WTC11 (cell line): ENCODE measurements around the gene LENG1. TPM values are rescaled to one million over a fixed set of nuclear protein-coding genes. Genes with fewer than 3 reads are reported as not detected.

Experiments
- ATAC-seq: fragments of 200-7000 bp; cut with Tn5 transposase; 2 replicates; pipeline ENCODE4 v1.10.0; 2021; ENCODE audit warnings: mild to moderate bottlenecking, moderate library complexity
- CTCF ChIA-PET: fragments of 300-600 bp; sonication (Branson Sonifier 250); formaldehyde crosslinking; loops from one replicate; lab custom pipeline; 2021; ENCODE audit warnings: antibody characterized with exemption; lab: Charles Lee
- POLR2A ChIA-PET: fragments of 350-600 bp; sonication (Branson Sonifier 250); formaldehyde crosslinking; loops from one replicate; lab custom pipeline; 2021; ENCODE audit warnings: antibody characterized with exemption; lab: Charles Lee
- DNase-seq: peaks from one replicate; pipeline ENCODE4 v3.0.0; 2021; ENCODE audit warnings: low spot score
- H3K27ac Mint-ChIP-seq: 2 replicates; pipeline ENCODE4 v1.8.0; 2021; ENCODE audit warnings: mixed read lengths
- H3K27me3 Mint-ChIP-seq: 2 replicates; pipeline ENCODE4 v1.8.0; 2021; ENCODE audit warnings: low read depth, mild to moderate bottlenecking, moderate library complexity, mixed read lengths
- H3K36me3 Mint-ChIP-seq: 2 replicates; pipeline ENCODE4 v1.8.0; 2021; ENCODE audit warnings: mixed read lengths
- H3K4me1 Mint-ChIP-seq: 2 replicates; pipeline ENCODE4 v1.8.0; 2022; ENCODE audit warnings: mixed read lengths
- H3K4me3 Mint-ChIP-seq: 2 replicates; pipeline ENCODE4 v1.8.0; 2021; ENCODE audit warnings: mild to moderate bottlenecking, moderate library complexity, mixed read lengths
- H3K9me3 Mint-ChIP-seq: 2 replicates; pipeline ENCODE4 v1.8.0; 2021; ENCODE audit warnings: mixed read lengths
- AFF4 ChIP-seq: sonication (generic); formaldehyde crosslinking; IDR thresholded peaks from 2 replicates; pipeline ENCODE4 v1.8.1; 2023; ENCODE audit warnings: mild to moderate bottlenecking, missing genetic modification reagents, borderline replicate concordance
- AR ChIP-seq: fragments of 250-450 bp; sonication (Bioruptor Pico); IDR thresholded peaks from 2 replicates; pipeline ENCODE4 v1.9.0; 2021; ENCODE audit warnings: mild to moderate bottlenecking
- ARID4B ChIP-seq: sonication (generic); formaldehyde crosslinking; IDR thresholded peaks from 2 replicates; pipeline ENCODE4 v1.8.0; 2023; ENCODE audit warnings: missing genetic modification reagents, mild to moderate bottlenecking, borderline replicate concordance
- CREB1 ChIP-seq: sonication (generic); formaldehyde crosslinking; IDR thresholded peaks from 2 replicates; pipeline ENCODE4 v1.8.0; 2023; ENCODE audit warnings: mild to moderate bottlenecking, missing genetic modification reagents
- IRF2 ChIP-seq: sonication (generic); formaldehyde crosslinking; IDR thresholded peaks from 2 replicates; pipeline ENCODE4 v1.8.0; 2022; ENCODE audit warnings: low read depth, missing genetic modification reagents, borderline replicate concordance
- KAT7 ChIP-seq: sonication (generic); formaldehyde crosslinking; IDR thresholded peaks from 2 replicates; pipeline ENCODE4 v1.8.1; 2023; ENCODE audit warnings: missing genetic modification reagents, mild to moderate bottlenecking, borderline replicate concordance
- NFATC4 ChIP-seq: fragments of 250-450 bp; sonication (Bioruptor Pico); IDR thresholded peaks from 2 replicates; pipeline ENCODE4 v1.9.0; 2021; ENCODE audit warnings: mild to moderate bottlenecking
- OVOL2 ChIP-seq: fragments of 250-450 bp; sonication (Bioruptor Pico); IDR thresholded peaks from 2 replicates; pipeline ENCODE4 v1.9.0; 2021; ENCODE audit warnings: mild to moderate bottlenecking, borderline replicate concordance
- SMAD3 ChIP-seq: sonication (generic); formaldehyde crosslinking; IDR thresholded peaks from 2 replicates; pipeline ENCODE4 v1.8.0; 2022; ENCODE audit warnings: missing genetic modification reagents, mild to moderate bottlenecking, borderline replicate concordance
- SMAD4 ChIP-seq: sonication (generic); formaldehyde crosslinking; IDR thresholded peaks from 2 replicates; pipeline ENCODE4 v1.8.0; 2022; ENCODE audit warnings: mild to moderate bottlenecking, missing genetic modification reagents
- STAT6 ChIP-seq: sonication (generic); formaldehyde crosslinking; conservative IDR thresholded peaks from 2 replicates; pipeline ENCODE4 v1.8.1; 2023; ENCODE audit warnings: mild to moderate bottlenecking, low read depth, missing genetic modification reagents, moderate library complexity
- TP53 ChIP-seq: sonication (generic); formaldehyde crosslinking; IDR thresholded peaks from 2 replicates; pipeline ENCODE4 v1.8.1; 2023; ENCODE audit warnings: mild to moderate bottlenecking, missing genetic modification reagents
- ZNF138 ChIP-seq: sonication (generic); formaldehyde crosslinking; conservative IDR thresholded peaks from 2 replicates; pipeline ENCODE4 v1.8.1; 2022; ENCODE audit warnings: mild to moderate bottlenecking, moderate library complexity, missing genetic modification reagents
- ZNF317 ChIP-seq: sonication (generic); formaldehyde crosslinking; IDR thresholded peaks from 2 replicates; pipeline ENCODE4 v1.8.1; 2023; ENCODE audit warnings: low read depth, mild to moderate bottlenecking, moderate library complexity, missing genetic modification reagents, borderline replicate concordance
- ZNF423 ChIP-seq: fragments of 250-450 bp; sonication (Bioruptor Pico); IDR thresholded peaks from 2 replicates; pipeline ENCODE4 v2.1.2; 2022; ENCODE audit warnings: mild to moderate bottlenecking, moderate library complexity
- total RNA-seq: library from RNA; stranded (reverse); gene quantifications from 3 replicates; pipeline ENCODE4 v1.2.3, GENCODE V29; 2021
- TF ChIP-seq, protein P1 (sequence below): sonication (generic); formaldehyde crosslinking; IDR thresholded peaks from 2 replicates; pipeline ENCODE4 v1.8.1; 2023; ENCODE audit warnings: mild to moderate bottlenecking, missing genetic modification reagents
- TF ChIP-seq, protein P2 (sequence below): sonication (generic); formaldehyde crosslinking; IDR thresholded peaks from 2 replicates; pipeline ENCODE4 v1.8.1; 2022; ENCODE audit warnings: missing genetic modification reagents, borderline replicate concordance
- TF ChIP-seq, protein P3 (sequence below): sonication (generic); formaldehyde crosslinking; IDR thresholded peaks from 2 replicates; pipeline ENCODE4 v1.8.1; 2023; ENCODE audit warnings: mild to moderate bottlenecking, missing genetic modification reagents, moderate library complexity

LENG1 gene
- total RNA-seq, 1 experiment from 2014 or later, result 4.9 TPM

DNA sequence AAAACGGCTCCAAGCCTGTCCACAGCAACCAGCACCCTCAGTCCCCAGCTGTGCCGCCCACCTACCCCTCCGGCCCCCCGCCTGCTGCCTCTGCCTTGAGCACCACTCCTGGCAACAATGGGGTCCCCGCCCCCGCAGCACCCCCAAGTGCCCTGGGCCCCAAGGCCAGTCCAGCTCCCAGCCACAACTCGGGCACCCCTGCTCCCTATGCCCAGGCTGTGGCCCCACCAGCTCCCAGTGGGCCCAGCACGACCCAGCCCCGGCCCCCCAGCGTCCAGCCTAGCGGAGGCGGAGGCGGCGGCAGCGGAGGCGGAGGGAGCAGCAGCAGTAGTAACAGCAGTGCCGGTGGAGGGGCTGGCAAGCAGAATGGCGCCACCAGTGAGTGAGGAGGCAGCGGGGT is 11.4 kb downstream of the LENG1 start (continued):
- TF ChIP-seq ARID4B (CRISPR knock-in tag) (no peak), ZNF317 (CRISPR knock-in tag) (no peak), NFATC4 (CRISPR knock-in tag) (no peak), ZNF423 (CRISPR knock-in tag) (no peak), CREB1 (CRISPR knock-in tag) (no peak), OVOL2 (CRISPR knock-in tag) (no peak), AR (CRISPR knock-in tag) (no peak), KAT7 (no peak), TP53 (CRISPR knock-in tag) (no peak), ZNF138 (CRISPR knock-in tag) (no peak), SMAD3 (CRISPR knock-in tag) (no peak)
- TF ChIP-seq, protein P1, sequence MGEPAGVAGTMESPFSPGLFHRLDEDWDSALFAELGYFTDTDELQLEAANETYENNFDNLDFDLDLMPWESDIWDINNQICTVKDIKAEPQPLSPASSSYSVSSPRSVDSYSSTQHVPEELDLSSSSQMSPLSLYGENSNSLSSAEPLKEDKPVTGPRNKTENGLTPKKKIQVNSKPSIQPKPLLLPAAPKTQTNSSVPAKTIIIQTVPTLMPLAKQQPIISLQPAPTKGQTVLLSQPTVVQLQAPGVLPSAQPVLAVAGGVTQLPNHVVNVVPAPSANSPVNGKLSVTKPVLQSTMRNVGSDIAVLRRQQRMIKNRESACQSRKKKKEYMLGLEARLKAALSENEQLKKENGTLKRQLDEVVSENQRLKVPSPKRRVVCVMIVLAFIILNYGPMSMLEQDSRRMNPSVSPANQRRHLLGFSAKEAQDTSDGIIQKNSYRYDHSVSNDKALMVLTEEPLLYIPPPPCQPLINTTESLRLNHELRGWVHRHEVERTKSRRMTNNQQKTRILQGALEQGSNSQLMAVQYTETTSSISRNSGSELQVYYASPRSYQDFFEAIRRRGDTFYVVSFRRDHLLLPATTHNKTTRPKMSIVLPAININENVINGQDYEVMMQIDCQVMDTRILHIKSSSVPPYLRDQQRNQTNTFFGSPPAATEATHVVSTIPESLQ, result no peak

DNA sequence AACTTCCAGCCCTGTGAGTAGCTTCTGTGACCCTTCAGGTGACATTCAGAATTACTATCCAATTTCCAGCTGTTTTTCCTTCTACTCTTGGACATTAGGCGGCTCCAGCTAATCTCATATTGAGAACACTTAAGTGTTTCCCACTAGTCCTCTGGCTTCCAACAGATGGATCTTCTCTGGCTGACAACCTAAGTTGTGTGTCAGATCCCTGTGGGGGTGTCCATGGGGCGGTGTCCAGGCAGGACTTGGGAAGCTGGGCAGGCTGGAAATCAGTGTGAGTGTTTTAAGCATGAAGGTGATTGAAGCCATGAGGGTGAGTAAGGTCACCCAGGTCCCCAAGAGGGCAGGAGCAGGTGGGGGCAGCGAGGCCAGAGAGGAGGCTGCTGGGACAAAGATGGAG is 11.8 kb downstream of the LENG1 start:
- Mint-ChIP-seq H3K36me3 (peaks cover 85% of the 10 kb centered on the region), H3K4me1 (no peaks in the 10 kb centered on the region), H3K4me3 (no peak overlapping the region), H3K9me3 (no peaks in the 10 kb centered on the region), H3K27ac (no peak overlapping the region), H3K27me3 (no peaks in the 10 kb centered on the region; the same call in 1 of the 2 replicates)
- no peak for ATAC-seq
- POLR2A ChIA-PET, result interaction anchor here (1.4 kb wide), 1 partner anchor 8 kb away, joined by 3 read pairs; no protein-coding TSS in a partner anchor
- DNase-seq, result no peak
- CTCF ChIA-PET, result no interaction called here
- TF ChIP-seq IRF2 (CRISPR knock-in tag) (no peak), SMAD4 (CRISPR knock-in tag) (no peak), AFF4 (CRISPR knock-in tag) (no peak), STAT6 (CRISPR knock-in tag) (no peak), OVOL2 (CRISPR knock-in tag) (no peak), NFATC4 (CRISPR knock-in tag) (no peak)
- TF ChIP-seq, protein P2, sequence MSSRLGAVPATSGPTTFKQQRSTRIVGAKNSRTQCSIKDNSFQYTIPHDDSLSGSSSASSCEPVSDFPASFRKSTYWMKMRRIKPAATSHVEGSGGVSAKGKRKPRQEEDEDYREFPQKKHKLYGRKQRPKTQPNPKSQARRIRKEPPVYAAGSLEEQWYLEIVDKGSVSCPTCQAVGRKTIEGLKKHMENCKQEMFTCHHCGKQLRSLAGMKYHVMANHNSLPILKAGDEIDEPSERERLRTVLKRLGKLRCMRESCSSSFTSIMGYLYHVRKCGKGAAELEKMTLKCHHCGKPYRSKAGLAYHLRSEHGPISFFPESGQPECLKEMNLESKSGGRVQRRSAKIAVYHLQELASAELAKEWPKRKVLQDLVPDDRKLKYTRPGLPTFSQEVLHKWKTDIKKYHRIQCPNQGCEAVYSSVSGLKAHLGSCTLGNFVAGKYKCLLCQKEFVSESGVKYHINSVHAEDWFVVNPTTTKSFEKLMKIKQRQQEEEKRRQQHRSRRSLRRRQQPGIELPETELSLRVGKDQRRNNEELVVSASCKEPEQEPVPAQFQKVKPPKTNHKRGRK (CRISPR knock-in tag), result no peak
- TF ChIP-seq, protein P3, sequence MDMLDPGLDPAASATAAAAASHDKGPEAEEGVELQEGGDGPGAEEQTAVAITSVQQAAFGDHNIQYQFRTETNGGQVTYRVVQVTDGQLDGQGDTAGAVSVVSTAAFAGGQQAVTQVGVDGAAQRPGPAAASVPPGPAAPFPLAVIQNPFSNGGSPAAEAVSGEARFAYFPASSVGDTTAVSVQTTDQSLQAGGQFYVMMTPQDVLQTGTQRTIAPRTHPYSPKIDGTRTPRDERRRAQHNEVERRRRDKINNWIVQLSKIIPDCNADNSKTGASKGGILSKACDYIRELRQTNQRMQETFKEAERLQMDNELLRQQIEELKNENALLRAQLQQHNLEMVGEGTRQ (CRISPR knock-in tag), result no peak
